Fibroblast of lung (primary cell): ENCODE measurements around the gene TMSB15B.
"Not testable (repeated sequence)": the region's sequence is repeated elsewhere in the genome, so short reads cannot be mapped to it uniquely, and the experiment has no call there.

Source experiments
- CTCF ChIP-seq, 2 donors: IDR thresholded peaks in 1 of 2; conservative IDR thresholded peaks in 1 of 2; 1 replicate in 1 of 2; 2 replicates in 1 of 2; pipeline ENCODE4 v1.5.1; 2011 to 2012; ENCODE audit warnings: low read length in 2 of 2, control low read depth in 1 of 2, inconsistent platforms in 1 of 2, low read depth in 1 of 2, mild to moderate bottlenecking in 1 of 2
- EZH2 ChIP-seq: IDR thresholded peaks from 2 replicates; pipeline ENCODE4 v1.5.1; 2012; ENCODE audit warnings: low read length, control low read depth, mild to moderate bottlenecking; ENCODE audit errors: missing control alignments

DNA sequence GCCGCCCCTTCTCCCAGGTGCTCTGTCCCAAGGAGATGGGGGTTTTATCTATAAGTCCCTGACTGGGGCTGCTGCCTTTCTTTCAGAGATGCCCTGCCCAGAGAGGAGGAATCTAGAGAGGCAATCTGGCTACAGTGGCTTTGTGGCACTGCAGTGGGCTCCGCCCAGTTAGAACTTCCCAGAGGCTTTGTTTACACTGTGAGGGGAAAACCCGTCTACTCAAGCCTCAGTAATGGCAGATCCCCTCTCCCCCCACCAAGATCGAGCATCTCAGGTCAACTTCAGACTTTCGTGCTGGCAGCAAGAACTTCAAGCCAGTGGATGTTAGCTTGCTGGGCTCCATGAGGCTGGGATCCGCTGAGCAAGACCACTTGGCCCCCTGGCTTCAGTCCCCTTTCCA, 22.2 kb upstream of the TMSB15B start:
- TF ChIP-seq CTCF (conservative IDR thresholded peaks at IDR 0.05 in 1 of 2, IDR thresholded peaks at IDR 0.05 in 1 of 2; ENCODE audit: low read depth in 1 of 2, low read length in 2 of 2); EZH2: not testable (repeated sequence)
